Activated naive CD8-positive, alpha-beta T cell treated with anti-CD3 and anti-CD28 coated beads, Interleukin-2, amount 50 U/mL, for 16 hours (primary cell): ENCODE results near the gene TCEA2.
"Not testable (repeated sequence)": the region's sequence is repeated elsewhere in the genome, so short reads cannot be mapped to it uniquely, and the experiment has no call there.

ENCODE experiments used
- DNase-seq: peaks from one replicate; pipeline ENCODE4 v3.0.0-alpha.2; 2020; ENCODE audit warnings: low read depth, low spot score

Gene TCEA2

DNA sequence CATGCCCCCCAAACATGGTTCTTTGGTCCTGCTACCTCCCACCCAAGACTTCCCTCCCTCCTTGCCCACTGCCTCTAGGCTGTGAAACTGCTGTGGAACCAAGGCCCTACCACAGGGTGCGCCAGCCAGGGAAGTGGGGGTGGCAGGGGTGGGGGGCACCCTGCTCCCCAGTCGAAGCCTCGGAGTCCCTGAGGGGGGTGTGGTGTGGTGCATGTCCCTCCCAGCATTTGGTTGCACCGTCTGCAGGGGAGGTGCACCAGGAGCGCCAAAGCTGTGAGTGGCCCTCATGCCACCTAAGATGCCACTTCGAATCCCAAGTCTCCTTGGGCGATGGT, 14.5 kb downstream of the TCEA2 start:
- no peak for DNase-seq

GRCh38 chr20:64077876-64078551, 15.0 kb downstream of the TCEA2 start:
- DNase-seq = no peak

DNA sequence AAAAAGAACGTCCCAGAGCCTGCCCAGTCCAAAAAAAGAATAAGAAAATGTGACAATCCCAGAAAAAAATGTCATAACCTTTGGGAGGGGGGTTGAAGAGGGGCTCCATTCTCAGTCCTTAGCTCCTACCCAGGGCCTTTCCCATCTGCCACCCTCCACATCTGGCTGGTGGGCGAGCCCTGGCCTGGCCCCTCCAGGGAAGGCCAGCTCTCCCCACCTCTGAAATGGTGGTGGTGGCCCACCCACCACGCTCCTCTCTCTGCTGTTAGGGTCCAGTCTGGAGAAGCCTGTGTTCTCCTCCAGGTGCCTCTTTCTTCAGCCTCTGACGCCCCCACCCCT, 15.9 kb downstream of the TCEA2 start:
- DNase-seq = no peak

- no peak for DNase-seq
These were observed 16.4 kb downstream of the TCEA2 start, which contains the start of gene RGS19 for GRCh38 chr20:64079273-64080012. TSS of gene RGS19 (minus strand) at chr20:64079518. CDS start at chr20:64076886, 2,632 bp downstream.

- no peak for DNase-seq
These were observed 17.2 kb downstream of the TCEA2 start, which contains the start of gene OPRL1 for GRCh38 chr20:64080013-64080812. TSS of gene OPRL1 (plus strand) at chr20:64080082. CDS start at chr20:64092721, 12,639 bp downstream.

- DNase-seq = no peak
These were observed 18.0 kb downstream of the TCEA2 start for GRCh38 chr20:64080813-64081623.

DNA sequence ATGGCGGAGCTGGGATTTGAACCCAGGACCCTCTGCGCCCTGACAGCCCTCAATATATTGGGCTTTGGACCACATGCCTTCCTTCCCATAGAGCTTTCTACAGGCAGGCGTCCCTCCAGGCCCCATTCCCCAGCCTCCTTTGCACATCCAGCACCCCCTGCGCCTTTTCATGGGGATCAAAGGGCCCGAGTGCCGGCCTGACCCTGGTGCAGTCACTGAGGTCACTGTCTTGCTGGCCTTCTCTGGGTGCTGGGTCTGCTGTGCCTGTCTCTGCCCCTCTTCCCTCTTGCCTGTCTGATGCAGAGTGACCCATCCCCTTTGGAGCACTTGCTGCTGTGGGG, 18.6 kb downstream of the TCEA2 start:
- DNase-seq = no peak

DNA sequence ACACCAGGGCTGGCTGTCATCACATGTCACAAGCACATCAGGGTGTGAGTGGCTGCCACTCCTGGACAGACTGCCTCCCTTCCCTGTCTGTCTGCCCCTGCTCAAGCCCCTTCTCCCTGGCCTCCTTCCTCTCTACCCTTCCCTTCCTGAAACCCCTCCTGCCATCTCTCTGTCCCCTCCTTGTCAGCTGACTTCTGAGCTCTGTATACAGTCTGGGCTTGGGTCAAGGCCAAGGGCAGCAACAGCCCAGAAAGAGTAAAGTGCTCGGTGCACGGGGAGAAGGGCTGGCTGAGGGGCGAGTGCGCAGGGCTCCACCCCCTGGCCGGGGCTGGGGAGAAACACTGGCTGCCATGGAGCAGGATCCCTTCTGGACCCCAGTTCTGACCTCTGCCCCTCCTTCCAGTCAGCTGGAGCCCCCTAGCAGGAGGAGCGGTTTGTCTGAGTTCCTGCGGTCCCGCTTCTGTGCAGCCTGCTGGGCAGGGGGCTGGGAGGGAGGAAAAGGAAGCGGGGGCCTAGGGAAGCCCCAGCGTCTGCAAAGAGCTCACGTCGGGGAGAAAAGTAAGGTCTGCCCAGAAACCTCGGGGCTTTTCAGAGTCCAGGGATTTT, 19.2 kb downstream of the TCEA2 start:
- DNase-seq = no peak

GRCh38 chr20:64082820-64083377, 19.9 kb downstream of the TCEA2 start:
- no peak for DNase-seq

DNA sequence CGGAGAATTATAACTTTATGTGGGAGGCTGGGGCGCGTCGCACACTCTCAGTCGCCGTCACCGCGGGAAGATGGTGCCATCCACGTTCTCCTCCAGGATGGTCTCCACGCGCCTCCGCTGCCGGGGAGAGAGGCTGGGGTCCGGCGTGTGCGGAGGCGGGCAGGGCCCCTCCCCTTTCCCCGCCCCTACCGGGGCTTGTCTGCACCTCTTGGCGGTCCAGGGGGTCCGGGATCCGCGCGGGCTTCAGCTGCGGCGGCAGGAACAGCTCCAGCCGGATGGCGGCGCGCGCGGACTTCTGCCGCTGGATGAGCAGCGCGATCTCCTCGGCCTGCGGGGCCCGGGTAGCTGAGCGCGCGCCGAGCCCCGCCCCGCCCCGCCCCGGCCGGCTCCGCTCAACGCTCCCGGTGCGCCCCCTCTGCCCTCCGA, 20.4 kb downstream of the TCEA2 start:
- peak; percentile 18 for DNase-seq

- DNase-seq = no peak
These were observed 21.0 kb downstream of the TCEA2 start, which contains the start of gene LKAAEAR1 for GRCh38 chr20:64083804-64084684. TSS of gene LKAAEAR1 (minus strand) at chr20:64084398. CDS start at chr20:64084219, 179 bp downstream.

DNA sequence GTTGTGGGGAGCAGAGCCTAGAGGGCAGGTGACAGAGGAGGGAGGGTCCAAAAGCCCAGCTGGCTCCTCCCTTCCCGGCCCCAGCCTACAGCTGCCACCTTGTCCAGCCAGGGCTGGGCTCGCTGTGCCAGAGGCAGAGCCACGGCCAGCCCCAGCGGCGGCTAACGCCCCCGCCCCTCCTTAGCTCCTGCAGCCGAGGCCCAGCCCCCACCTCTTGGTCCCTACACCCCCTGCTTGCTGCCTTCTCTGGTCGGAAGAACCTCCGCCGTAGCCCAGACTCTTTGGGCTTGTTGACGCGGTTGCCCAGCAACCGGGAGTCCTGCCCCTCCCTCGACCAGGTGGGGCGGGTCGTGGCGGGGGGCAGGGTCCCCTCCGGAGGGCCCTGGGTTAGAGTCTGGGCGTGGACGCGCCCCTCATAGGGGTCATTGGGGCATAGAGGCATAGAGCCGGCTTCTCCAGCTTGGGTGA, 21.7 kb downstream of the TCEA2 start:
- DNase-seq = no peak

DNA sequence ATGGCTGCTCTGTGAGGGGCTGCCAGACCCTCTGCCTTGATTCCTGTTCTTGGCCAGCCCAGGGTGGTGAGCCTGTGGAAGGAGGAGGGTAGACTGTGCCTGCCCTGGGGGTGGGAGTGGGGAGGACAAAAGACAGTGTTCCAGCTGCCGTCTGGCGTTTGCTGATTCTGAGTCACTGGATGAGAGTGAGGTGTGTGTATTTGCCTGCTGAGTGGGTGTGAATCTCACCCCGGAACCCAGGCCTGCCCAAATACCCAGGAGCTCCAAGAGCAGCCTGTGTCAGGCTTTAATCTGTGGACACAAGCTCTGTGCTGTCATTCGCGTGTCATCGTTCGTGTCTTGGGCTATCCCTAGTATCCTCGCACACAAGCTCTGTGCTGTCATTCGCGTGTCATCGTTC, 23.8 kb downstream of the TCEA2 start:
- DNase-seq = no peak

GRCh38 chr20:64087226-64087825, 24.3 kb downstream of the TCEA2 start:
- DNase-seq = not testable (repeated sequence)

- DNase-seq = not testable (repeated sequence)
These were observed 25.6 kb downstream of the TCEA2 start for GRCh38 chr20:64088586-64088985.

GRCh38 chr20:64090165-64090564, 27.2 kb downstream of the TCEA2 start:
- DNase-seq = no peak

- no peak for DNase-seq
These were observed 28.3 kb downstream of the TCEA2 start for GRCh38 chr20:64091340-64091739.

DNA sequence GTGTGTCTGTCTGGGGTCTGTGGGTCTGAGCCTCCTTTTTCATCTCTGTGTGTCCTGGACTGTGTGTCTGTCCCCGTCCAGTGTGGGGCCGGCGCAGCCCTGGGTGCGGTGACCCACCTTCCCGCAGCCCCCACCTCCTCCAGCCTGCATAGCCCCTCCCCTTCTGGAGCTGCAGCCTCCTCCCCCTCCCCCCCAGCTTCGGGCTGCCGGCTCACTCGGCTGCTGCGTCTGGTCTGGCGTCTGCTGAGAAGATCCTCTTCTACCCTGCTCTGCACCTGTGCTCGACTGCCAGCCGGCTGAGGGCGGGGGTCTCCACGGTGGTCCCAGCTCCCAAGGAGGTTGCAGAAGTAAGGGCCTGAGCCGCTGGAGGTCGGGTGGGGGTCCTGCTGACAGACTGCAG, 28.8 kb downstream of the TCEA2 start:
- DNase-seq = no peak
